SU-DHL-6 (cell line): ENCODE measurements around the gene NAP1L1.

Source experiments
- H2AFZ ChIP-seq: fragments of 200-600 bp; sonication (generic); 2 replicates; pipeline ENCODE4 v1.6.1; 2014; ENCODE audit warnings: low read depth, mild to moderate bottlenecking, moderate library complexity, mixed read lengths, antibody characterized with exemption, low read length; ENCODE audit not compliant: severe bottlenecking
- H3F3A ChIP-seq: fragments of 200-600 bp; shearing (Covaris generic); 2 replicates; pipeline ENCODE4 v1.6.0; 2016; ENCODE audit warnings: antibody characterized with exemption, mild to moderate bottlenecking; ENCODE audit not compliant: insufficient read depth
- H3K27ac ChIP-seq: fragments of 200-600 bp; sonication (generic); 2 replicates; pipeline ENCODE4 v1.5.1; 2016; ENCODE audit warnings: low read depth, mild to moderate bottlenecking, low read length, moderate library complexity, mixed read lengths
- H3K27me3 ChIP-seq: fragments of 200-600 bp; sonication (generic), shearing (Covaris generic); 2 replicates; pipeline ENCODE4 v1.6.0; 2014; ENCODE audit warnings: mild to moderate bottlenecking, low read length
- H3K36me3 ChIP-seq: fragments of 200-600 bp; sonication (generic); 2 replicates; pipeline ENCODE4 v1.6.1; 2014; ENCODE audit warnings: mild to moderate bottlenecking, low read length, mixed read lengths
- H3K4me2 ChIP-seq: fragments of 300-600, 200-600 bp; shearing (Covaris generic), sonication (generic); 2 replicates; pipeline ENCODE4 v1.6.0; 2014; ENCODE audit warnings: low read length, low read depth, mild to moderate bottlenecking; ENCODE audit not compliant: poor library complexity, severe bottlenecking
- H3K4me3 ChIP-seq: fragments of 200-600 bp; sonication (generic); 2 replicates; pipeline ENCODE4 v1.5.1; 2014; ENCODE audit warnings: antibody characterized with exemption, low read length, mild to moderate bottlenecking, mixed read lengths; ENCODE audit not compliant: insufficient read depth, poor library complexity, severe bottlenecking
- H3K79me2 ChIP-seq: fragments of 200-600 bp; sonication (generic); 2 replicates; pipeline ENCODE4 v1.6.1; 2014; ENCODE audit warnings: mild to moderate bottlenecking, low read length, moderate library complexity; ENCODE audit not compliant: insufficient read depth
- H3K9ac ChIP-seq: fragments of 200-600 bp; sonication (generic); 2 replicates; pipeline ENCODE4 v1.7.0; 2014; ENCODE audit warnings: mild to moderate bottlenecking, low read length
- H3K9me2 ChIP-seq: fragments of 200-600 bp; sonication (generic); replicated peaks from 2 replicates; pipeline ENCODE4 v1.6.1; 2014; ENCODE audit warnings: low read length; ENCODE audit not compliant: insufficient read depth
- H3K9me3 ChIP-seq: fragments of 200-600 bp; sonication (generic); 2 replicates; pipeline ENCODE4 v1.6.1; 2014; ENCODE audit warnings: low read length, mixed read lengths; ENCODE audit not compliant: insufficient read depth
- H4K20me1 ChIP-seq: fragments of 200-600 bp; sonication (generic); 2 replicates; pipeline ENCODE4 v1.6.1; 2014; ENCODE audit warnings: low read depth, mild to moderate bottlenecking, antibody characterized with exemption, low read length, moderate library complexity, mixed read lengths
- EZH2phosphoT487 ChIP-seq: fragments of 200-600 bp; sonication (generic), shearing (Covaris generic); conservative IDR thresholded peaks from 2 replicates; pipeline ENCODE4 v1.6.1; 2018; ENCODE audit warnings: mild to moderate bottlenecking, antibody characterized with exemption, low read length, moderate library complexity, mixed read lengths
- TF ChIP-seq, protein P1 (sequence below): fragments of 200-600 bp; sonication (generic); IDR thresholded peaks from one replicate; pipeline ENCODE4 v1.5.1; 2017; ENCODE audit warnings: antibody characterized with exemption, mild to moderate bottlenecking, low read length, moderate library complexity; ENCODE audit not compliant: insufficient read depth, poor library complexity, severe bottlenecking

Gene NAP1L1

DNA sequence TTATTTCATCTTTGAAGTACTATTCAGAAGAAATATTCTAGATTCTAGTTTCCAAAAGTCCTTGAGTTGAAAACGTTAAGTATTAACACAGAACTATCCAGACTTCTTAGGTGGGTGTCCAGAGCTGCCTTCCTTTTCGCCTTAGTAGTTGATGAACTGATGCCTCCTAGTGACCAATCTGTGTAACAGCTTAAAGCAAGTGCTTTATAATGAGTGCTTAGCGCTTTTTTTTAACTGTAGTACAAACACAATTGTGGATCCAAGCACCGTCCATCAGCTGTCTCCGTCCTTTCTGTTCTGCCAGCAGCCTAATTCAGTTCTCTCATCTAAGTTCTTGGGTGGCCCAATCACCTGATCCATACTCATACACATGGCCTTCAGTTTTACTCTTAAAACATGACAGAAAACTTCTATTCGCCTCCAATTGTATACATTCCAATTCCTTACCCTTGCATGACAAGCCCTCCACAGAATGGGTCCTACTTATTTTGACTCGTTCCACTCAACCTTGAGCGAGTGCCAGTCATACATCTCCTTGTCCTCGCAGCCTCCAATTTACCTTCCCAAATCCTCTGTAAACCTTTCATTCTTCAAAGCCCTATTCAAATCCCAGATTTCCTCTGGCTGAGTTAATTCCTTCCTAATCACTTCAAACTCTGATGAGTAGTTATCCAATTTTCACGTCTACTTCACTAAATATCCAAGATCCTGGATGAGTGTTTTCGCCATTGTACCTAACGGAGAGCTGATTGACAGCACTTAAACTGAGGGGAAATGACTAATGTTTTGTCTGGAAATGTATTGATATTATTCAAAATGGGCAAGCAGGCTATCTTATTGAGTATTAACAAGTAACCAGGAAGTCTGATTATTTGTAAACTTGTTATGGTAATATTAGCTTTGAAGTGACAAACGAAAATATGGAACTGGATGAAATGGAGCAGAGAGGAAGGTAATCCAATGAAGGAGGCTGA, 47.1 kb downstream of the NAP1L1 start:
- TF ChIP-seq, protein P1, sequence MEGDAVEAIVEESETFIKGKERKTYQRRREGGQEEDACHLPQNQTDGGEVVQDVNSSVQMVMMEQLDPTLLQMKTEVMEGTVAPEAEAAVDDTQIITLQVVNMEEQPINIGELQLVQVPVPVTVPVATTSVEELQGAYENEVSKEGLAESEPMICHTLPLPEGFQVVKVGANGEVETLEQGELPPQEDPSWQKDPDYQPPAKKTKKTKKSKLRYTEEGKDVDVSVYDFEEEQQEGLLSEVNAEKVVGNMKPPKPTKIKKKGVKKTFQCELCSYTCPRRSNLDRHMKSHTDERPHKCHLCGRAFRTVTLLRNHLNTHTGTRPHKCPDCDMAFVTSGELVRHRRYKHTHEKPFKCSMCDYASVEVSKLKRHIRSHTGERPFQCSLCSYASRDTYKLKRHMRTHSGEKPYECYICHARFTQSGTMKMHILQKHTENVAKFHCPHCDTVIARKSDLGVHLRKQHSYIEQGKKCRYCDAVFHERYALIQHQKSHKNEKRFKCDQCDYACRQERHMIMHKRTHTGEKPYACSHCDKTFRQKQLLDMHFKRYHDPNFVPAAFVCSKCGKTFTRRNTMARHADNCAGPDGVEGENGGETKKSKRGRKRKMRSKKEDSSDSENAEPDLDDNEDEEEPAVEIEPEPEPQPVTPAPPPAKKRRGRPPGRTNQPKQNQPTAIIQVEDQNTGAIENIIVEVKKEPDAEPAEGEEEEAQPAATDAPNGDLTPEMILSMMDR: peak; percentile 58
- TF ChIP-seq EZH2phosphoT487: no peak
- Histone ChIP-seq H3K4me3 (no peak overlapping the region), H3K27ac (no peak overlapping the region), H3K36me3 (no peaks in the 10 kb centered on the region), H3K9ac (no peak overlapping the region), H3K79me2 (no peaks in the 10 kb centered on the region), H3K4me2 (no peak overlapping the region), H3K9me3 (no peaks in the 10 kb centered on the region), H2AFZ (no peak overlapping the region), H3K9me2 (no peaks in the 10 kb centered on the region), H3F3A (peaks cover 40% of the 10 kb centered on the region), H3K27me3 (no peaks in the 10 kb centered on the region), H4K20me1 (no peaks in the 10 kb centered on the region)

DNA sequence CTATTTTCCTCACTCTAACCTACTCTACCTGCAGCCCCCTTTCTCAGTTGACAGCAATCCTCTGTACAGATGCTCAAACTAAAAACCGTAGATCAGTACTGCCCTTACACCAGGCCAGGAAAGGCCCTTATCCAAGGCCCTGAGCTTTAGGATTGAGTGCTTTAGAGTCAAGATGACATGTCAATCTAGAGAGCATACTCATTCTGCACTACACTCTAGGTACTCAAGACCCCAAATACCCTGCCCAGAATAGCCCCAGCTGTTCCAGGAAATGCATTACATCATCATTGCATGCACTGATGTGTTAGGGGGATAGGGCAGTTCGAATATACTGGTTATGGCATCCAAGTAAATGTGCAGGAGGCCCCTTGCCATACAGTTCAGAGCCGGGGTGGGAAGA, 49.4 kb downstream of the NAP1L1 start:
- no peaks in the 10 kb centered on the region for H3K9me2 ChIP-seq
- H2AFZ ChIP-seq: no peak overlapping the region
- no peak overlapping the region for H3K4me2 ChIP-seq
- H3K27me3 ChIP-seq: no peaks in the 10 kb centered on the region
- H3K4me3 ChIP-seq: no peak overlapping the region
- peaks cover 37% of the 10 kb centered on the region for H3F3A ChIP-seq
- H4K20me1 ChIP-seq: no peaks in the 10 kb centered on the region
- H3K27ac ChIP-seq: no peak overlapping the region
- H3K36me3 ChIP-seq: no peaks in the 10 kb centered on the region
- no peaks in the 10 kb centered on the region for H3K9me3 ChIP-seq
- H3K79me2 ChIP-seq: no peaks in the 10 kb centered on the region
- H3K9ac ChIP-seq: no peak overlapping the region
- TF ChIP-seq, protein P1: no peak
- TF ChIP-seq EZH2phosphoT487: no peak

DNA sequence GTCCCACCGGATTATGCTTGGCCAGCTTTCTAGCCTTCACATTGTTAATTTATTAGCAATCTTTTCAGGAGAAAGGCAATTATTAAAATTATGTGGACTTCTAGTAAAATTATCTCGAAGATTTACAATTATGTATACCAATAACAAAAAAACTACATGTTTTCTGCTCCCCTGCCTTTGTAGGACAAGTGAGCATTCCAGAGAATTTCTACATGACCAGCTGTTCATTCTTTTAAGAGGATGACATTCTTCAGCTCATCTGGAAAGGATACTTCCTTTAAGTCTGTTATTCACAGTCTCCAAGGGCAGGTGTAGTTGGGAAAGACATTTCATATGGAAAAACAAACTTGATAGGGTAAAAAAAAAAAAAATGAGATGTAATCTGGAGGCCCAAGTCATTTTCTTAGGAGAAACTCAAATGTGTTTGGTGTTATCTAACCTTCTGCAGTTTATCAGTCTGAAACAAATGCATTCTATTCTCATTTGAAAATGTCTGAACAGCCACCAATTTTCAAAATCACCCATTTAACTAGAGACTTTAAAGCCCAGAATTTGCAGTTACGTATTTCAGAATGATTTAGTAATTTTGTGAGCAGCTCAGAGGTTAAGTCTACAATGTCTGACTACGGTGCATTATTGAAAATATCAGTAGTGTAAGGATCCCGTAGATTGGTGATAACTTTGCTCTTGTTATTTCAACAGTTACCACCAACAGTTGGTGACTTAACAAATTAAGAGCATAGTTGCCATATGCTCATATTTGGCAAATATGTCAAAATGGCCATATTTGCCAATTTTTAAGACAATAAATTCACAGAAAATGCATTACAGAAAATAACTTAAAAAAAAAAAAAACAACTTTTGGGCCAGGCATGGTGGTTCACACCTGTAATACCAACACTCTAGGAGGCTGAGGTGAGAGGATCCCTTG, 51.1 kb downstream of the NAP1L1 start:
- Histone ChIP-seq H4K20me1 (no peaks in the 10 kb centered on the region), H3K79me2 (no peaks in the 10 kb centered on the region), H3K27me3 (no peaks in the 10 kb centered on the region), H3K36me3 (no peaks in the 10 kb centered on the region), H3K9ac (no peak overlapping the region), H3K9me2 (no peaks in the 10 kb centered on the region), H3K27ac (no peak overlapping the region), H3K4me2 (no peak overlapping the region), H3K9me3 (no peaks in the 10 kb centered on the region), H3K4me3 (no peak overlapping the region), H3F3A (peaks cover 27% of the 10 kb centered on the region), H2AFZ (no peak overlapping the region)
- TF ChIP-seq EZH2phosphoT487: no peak
- TF ChIP-seq, protein P1: no peak
